HG02678 (cell line): ENCODE data around the gene JPH3.
"Not testable (repeated sequence)": the region's sequence is repeated elsewhere in the genome, so short reads cannot be mapped to it uniquely, and the experiment has no call there.

ENCODE experiments used
- ATAC-seq: cut with Tn5 transposase; IDR thresholded peaks from one replicate; pipeline ENCODE4 v1.9.1; 2021; ENCODE audit warnings: mild to moderate bottlenecking, moderate library complexity; ENCODE audit not compliant: unreplicated experiment

Gene JPH3

GRCh38 chr16:87678618-87679017, 76.3 kb downstream of the JPH3 start:
- ATAC-seq, result no peak

GRCh38 chr16:87679593-87680271, 77.4 kb downstream of the JPH3 start:
- no peak for ATAC-seq

- ATAC-seq, result no peak
These were observed 78.0 kb downstream of the JPH3 start for GRCh38 chr16:87680272-87680644.

GRCh38 chr16:87681051-87681602, 78.8 kb downstream of the JPH3 start:
- not testable (repeated sequence) for ATAC-seq

- ATAC-seq, result no peak
These were observed 79.8 kb downstream of the JPH3 start for GRCh38 chr16:87681981-87682570.

- no peak for ATAC-seq
These were observed 80.6 kb downstream of the JPH3 start for GRCh38 chr16:87682852-87683399.

GRCh38 chr16:87684106-87684677, 81.9 kb downstream of the JPH3 start:
- no peak for ATAC-seq

GRCh38 chr16:87684711-87685404, 82.5 kb downstream of the JPH3 start:
- no peak for ATAC-seq

- ATAC-seq, result no peak
These were observed 83.1 kb downstream of the JPH3 start for GRCh38 chr16:87685405-87685755.

- no peak for ATAC-seq
These were observed 83.5 kb downstream of the JPH3 start for GRCh38 chr16:87685766-87686165.

- ATAC-seq, result no peak
These were observed 84.4 kb downstream of the JPH3 start for GRCh38 chr16:87686697-87687096.

GRCh38 chr16:87687126-87687910, 85.0 kb downstream of the JPH3 start:
- no peak for ATAC-seq

GRCh38 chr16:87687998-87688529, 85.8 kb downstream of the JPH3 start:
- ATAC-seq, result no peak

GRCh38 chr16:87688876-87689815, 86.8 kb downstream of the JPH3 start:
- no peak for ATAC-seq

GRCh38 chr16:87689956-87690465, 87.7 kb downstream of the JPH3 start:
- no peak for ATAC-seq

- ATAC-seq, result no peak
These were observed 88.8 kb downstream of the JPH3 start for GRCh38 chr16:87690911-87691685.

GRCh38 chr16:87691686-87692079, 89.4 kb downstream of the JPH3 start:
- no peak for ATAC-seq

- ATAC-seq, result no peak
These were observed 89.9 kb downstream of the JPH3 start for GRCh38 chr16:87692176-87692575.
